ENCODE measurements around the gene ADGRV1.

ADGRV1 gene

GRCh38 chr5:91089758-91090157, 531.2 kb downstream of the ADGRV1 start:
- Histone ChIP-seq H3K27ac (replicated peaks) (no peak overlapping the region), H3K4me3 (replicated peaks; ENCODE audit: insufficient read depth, low read length) (no peak overlapping the region), H3K27me3 (ENCODE audit: insufficient read depth, poor library complexity, severe bottlenecking) (no peaks in the 10 kb centered on the region)
- no peak for DNase-seq (ENCODE audit: low read depth in 1 of 2, low spot score in 1 of 2)
- TF ChIP-seq POLR2AphosphoS5 (IDR thresholded peaks at IDR 0.05; ENCODE audit: low read depth) (no peak), SPI1 (IDR thresholded peaks at IDR 0.05; ENCODE audit: borderline replicate concordance, low read depth) (no peak), REST (IDR thresholded peaks at IDR 0.05; ENCODE audit: insufficient replicate concordance, low read depth) (no peak), GABPA (IDR thresholded peaks at IDR 0.05; ENCODE audit: low read depth) (no peak), CTCF (IDR thresholded peaks at IDR 0.05; ENCODE audit: insufficient read depth, low read length) (no peak)

- Histone ChIP-seq H3K27me3 (ENCODE audit: insufficient read depth, poor library complexity, severe bottlenecking) (no peaks in the 10 kb centered on the region), H3K4me3 (replicated peaks; ENCODE audit: insufficient read depth, low read length) (no peak overlapping the region), H3K27ac (replicated peaks) (no peak overlapping the region)
- TF ChIP-seq CTCF (IDR thresholded peaks at IDR 0.05; ENCODE audit: insufficient read depth, low read length) = no peak
- no peak for TF ChIP-seq SPI1 (IDR thresholded peaks at IDR 0.05; ENCODE audit: borderline replicate concordance, low read depth)
- no peak for TF ChIP-seq GABPA (IDR thresholded peaks at IDR 0.05; ENCODE audit: low read depth)
- TF ChIP-seq POLR2AphosphoS5 (IDR thresholded peaks at IDR 0.05; ENCODE audit: low read depth) = no peak
- DNase-seq (ENCODE audit: low read depth in 1 of 2, low spot score in 1 of 2) = no peak
Observed at GRCh38 chr5:91090995-91091394, 532.4 kb downstream of the ADGRV1 start.

GRCh38 chr5:91091471-91092234, 533.1 kb downstream of the ADGRV1 start:
- TF ChIP-seq POLR2AphosphoS5 (IDR thresholded peaks at IDR 0.05; ENCODE audit: low read depth) (no peak), GABPA (IDR thresholded peaks at IDR 0.05; ENCODE audit: low read depth) (no peak), CTCF (IDR thresholded peaks at IDR 0.05; ENCODE audit: insufficient read depth, low read length) (no peak), REST (IDR thresholded peaks at IDR 0.05; ENCODE audit: insufficient replicate concordance, low read depth) (no peak), SPI1 (IDR thresholded peaks at IDR 0.05; ENCODE audit: borderline replicate concordance, low read depth) (no peak)
- DNase-seq (ENCODE audit: low read depth in 1 of 2, low spot score in 1 of 2) = no peak
- H3K4me3 ChIP-seq (replicated peaks; ENCODE audit: insufficient read depth, low read length) = no peak overlapping the region
- H3K27me3 ChIP-seq (ENCODE audit: insufficient read depth, poor library complexity, severe bottlenecking) = no peaks in the 10 kb centered on the region
- no peak overlapping the region for H3K27ac ChIP-seq (replicated peaks)

All from HL-60 (cell line).